NCI-H128 (cell line): ENCODE measurements around the gene TNIK.
"Not testable (repeated sequence)": the region's sequence is repeated elsewhere in the genome, so short reads cannot be mapped to it uniquely, and the experiment has no call there.

ENCODE experiments used
- DNase-seq: peaks from one replicate; lab custom pipeline; 2025; ENCODE audit not compliant: unreplicated experiment; lab: John Stamatoyannopoulos, UW

Gene TNIK

DNA sequence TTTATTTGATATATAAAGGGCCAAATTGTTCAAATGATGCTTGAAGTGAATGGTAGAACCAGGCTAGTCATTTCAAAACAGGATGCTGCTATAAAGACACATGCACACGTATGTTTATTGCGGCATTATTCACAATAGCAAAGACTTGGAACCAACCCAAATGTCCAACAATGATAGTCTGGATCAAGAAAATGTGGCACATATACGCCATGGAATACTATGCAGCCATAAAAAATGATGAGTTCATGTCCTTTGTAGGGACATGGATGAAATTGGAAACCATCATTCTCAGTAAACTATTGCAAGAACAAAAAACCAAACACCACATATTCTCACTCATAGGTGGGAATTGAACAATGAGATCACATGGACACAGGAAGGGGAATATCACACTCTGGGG is 172.4 kb downstream of the TNIK start:
- not testable (repeated sequence) for DNase-seq

DNA sequence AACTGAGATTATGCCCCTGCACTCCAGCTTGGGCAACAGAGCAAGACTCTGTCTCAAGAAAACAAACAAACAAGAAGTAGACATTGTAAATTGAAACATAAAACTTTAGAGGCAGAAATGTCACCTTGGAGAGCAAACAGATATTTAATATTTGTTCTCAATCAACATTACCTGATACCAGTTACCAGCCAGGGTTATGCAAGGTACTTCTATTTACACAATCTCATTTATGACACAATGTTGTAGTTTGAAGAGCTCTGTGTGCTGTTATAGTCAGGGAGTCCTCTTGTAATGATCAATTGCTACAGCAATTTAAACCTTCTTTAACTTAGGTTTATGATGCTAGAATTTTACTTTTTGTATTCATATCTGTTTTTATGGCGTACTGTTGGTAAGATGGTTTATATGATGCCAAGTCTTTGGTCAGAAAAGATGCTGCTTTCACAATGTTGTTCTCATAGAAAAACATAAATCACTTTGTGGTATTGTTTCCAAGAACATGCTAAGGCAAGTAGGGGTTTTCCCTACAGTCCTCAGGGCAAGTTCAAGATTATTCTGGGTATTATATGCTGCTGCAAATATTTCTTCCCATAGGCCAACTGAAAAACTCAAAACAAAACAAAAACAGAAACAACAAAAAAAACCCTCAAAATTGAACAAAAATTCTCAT is 173.5 kb downstream of the TNIK start:
- no peak for DNase-seq

DNA sequence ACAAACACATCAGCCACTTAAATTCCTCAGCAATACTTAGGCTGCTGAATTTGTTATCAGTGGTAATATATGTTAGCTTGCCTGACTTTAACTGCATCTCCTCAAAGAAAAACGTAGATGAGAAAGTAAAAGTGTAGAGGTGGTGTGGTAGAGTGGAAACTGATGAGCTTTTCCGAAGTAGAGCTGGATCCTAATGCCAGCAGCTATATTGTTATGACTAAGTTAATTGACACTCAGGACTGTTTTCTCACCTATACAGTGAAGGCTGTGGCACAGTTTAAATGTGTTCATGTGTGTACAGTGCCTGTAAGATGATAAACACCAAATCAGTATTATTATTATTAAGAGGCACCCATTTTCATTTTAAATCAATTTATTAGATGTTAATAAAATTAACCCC is 174.9 kb downstream of the TNIK start:
- no peak for DNase-seq

DNA sequence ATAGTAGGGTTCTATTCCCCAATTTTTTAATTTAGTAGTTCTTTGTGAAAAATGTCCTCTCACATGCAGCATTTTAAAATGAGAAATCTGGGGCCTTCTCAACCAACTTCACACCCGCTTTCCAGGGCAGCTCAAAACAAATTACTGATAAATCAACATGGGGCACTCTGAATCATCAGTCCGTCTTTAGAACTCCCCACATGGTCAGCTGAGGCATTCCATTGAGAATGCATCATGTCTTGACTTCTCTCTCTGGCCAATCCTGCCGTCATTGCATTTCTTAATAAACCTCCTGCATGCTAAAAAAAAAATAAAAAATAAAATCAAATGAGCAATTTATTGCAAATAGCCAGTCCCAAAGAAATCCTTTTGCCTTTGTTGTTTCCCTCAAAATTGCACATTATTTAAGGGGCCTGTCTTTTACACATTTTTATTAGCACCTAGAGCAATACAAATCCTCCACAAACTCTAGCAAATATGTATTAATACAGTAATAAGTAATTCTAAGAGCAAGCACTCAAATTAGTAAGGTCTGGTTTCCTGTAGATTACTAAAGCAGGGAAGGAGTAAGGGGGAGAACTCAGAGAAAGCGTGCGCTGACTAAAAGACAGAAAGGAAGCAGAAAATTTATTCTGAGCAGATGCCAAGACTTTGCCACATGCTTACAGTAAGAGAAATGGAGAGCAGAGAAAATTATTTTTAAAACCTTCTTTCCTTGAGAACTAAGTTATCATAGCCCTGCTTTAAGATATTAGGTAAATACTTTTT is 175.7 kb downstream of the TNIK start:
- no peak for DNase-seq

DNA sequence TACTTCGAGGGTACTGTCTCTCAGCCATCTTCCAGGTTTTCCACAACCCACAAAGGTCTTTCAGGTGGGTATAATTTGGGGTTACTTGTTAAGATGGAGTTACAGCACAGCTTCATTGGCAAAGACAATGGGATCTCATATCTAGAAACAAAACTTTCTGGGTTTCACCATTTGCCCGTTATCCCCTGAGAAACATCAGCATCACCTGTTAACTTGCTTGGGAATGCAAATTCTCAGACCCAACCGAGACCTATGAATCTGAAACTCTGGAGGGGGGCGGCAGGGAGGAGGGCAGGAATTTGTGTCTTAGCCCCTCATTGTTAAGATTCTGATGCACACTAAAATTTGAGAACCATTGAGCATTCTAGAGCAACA is 176.4 kb downstream of the TNIK start:
- DNase-seq: no peak

DNA sequence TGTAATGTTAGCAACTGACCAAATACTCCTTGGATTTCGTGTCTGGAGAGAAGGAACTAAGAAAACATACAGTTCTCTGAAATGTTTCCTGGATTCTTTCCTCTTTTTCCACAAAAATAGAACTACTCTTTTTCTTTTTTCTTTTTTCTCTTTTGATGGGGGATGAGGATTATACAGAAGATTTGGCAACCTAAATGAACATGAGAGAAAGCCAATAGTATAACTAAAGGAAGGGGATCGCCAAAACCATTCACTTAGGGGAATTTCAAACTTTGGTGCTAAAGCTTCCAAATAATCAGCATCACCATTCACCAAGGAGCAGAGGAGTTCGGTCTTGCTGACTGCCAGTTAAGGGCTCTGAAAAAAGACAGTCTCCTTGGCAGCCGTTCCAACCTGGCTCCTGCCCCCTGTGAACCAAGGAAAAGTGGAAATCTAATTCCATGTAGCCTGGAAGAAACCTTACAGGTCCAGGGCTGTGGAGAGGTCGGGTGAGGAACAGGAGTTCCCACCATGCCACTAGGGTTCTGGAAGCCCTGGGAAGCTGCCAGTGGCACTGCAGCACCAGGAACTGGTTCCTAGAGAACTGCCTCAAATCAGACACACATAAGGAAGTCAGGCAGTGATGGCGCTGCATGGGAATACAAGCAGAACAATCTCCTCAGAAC is 176.9 kb downstream of the TNIK start:
- DNase-seq: no peak

DNA sequence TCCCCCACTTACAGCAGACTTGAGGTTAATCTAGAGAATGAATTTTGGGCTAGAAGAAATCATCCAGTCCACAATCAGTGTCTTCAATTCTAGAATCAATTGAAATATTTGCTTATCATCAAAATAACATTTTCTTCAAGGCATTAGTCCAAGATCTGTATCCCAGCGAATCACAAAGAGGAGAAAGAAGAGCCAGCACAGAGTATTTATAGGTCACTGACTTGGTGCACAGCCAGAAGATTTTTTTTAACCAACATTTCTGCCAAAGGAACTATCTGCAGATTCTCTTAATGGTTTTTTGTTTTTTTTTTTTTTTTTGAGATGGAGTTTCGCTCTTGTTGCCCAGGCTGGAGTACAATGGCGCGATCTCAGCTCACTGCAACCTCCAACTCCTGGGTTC is 178.2 kb downstream of the TNIK start:
- DNase-seq: no peak

DNA sequence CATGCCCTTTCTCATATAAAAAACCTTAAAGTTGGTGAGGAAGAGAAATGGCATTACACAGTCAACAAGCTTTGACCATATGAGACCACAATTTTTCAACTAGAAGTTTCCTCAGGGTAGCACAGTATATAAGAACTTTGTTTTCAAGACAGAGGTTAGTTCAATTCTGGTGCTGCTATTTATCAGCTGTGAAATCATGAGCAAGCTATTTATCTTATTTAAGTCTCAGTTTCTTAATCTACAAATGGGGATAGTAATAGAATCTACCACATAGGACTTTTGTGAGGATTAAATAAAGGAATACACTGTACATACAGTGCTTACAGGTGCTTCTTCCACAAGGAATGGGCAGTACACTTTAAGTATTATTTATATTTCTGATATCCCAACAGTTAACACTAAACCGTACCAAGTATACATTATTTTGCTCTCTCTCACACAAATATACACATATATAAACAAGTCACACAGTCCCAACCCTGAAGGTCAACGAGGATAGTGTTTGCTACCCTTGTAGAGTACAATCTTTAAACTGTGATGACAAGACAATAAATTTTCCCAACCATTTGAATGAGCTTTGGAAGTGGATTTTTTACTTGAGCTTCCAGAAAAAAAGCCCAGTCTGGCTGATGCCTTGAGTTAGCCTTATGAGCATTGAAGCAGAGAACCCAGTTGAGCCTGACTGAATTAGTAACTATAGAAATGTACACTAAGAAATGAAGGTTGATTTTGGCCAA is 178.8 kb downstream of the TNIK start:
- DNase-seq: no peak

DNA sequence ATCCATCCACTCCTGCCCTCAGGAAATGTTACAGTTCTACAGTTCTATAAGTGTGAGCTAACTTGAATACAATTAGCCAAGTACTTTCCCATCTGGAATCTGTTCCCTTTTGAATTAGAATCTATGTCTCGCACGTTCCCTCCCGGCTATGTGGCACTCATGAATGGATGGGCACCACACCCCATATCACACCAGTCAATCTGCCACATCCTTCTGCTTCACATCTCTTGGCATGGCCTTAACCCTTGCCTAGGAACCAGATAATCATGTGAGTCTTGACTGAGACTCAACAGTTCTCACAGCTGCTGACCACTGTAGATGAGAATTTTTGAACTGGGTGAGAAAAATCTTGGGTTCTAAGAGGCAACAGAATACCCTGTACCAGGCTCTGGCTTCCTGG is 180.2 kb downstream of the TNIK start:
- no peak for DNase-seq

DNA sequence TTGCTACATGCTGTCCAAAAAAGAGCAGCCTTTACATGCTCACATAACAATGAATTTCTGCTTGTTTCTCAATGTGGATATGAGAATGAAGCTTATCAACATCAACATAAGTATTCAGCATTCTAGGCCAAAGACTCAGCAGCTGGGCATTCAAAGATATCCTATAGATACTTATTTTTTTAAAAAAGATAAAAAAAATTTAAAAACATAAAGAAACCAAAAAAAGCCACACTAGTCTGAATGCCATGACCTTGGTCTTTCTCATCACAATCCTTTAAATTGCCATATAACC is 182.0 kb downstream of the TNIK start:
- DNase-seq: no peak

DNA sequence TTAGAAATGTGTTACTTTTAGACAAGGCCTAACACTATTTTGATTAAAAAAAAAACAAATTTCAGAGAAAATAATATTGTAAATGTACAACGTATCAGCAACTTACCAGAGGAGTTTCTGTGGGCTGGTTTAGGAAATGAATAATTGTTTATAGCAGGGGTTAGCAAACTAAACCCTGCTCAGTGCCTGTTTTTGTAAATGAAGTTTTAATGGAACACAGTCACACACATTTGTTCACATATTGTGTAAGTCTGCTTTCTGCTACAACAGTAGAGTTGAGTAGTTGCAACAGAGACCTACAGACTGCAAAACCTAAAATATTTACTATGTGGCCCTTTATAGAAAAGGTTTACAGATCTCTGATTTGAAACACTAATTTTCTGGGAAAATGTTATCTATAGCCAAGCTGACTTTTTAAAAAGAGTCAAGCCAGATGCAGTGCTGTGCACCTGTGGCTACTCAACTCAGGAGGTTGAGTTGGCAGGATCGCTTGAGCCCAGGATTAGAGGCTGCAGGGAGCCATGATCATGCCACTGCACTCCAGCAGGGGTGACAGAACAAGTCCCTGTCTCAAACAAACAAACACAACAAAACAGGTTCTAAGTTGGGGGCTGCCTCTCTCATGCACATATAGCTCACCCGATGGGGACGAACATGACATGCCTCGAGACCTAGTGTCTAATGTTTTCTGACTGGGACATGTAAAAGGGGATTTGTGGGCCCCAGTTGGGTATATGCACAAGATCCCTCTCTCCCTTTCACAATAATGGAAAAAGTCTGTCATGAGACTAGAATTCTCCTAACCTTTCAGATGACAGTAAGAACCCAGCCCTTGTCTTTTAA is 182.5 kb downstream of the TNIK start:
- DNase-seq: no peak

DNA sequence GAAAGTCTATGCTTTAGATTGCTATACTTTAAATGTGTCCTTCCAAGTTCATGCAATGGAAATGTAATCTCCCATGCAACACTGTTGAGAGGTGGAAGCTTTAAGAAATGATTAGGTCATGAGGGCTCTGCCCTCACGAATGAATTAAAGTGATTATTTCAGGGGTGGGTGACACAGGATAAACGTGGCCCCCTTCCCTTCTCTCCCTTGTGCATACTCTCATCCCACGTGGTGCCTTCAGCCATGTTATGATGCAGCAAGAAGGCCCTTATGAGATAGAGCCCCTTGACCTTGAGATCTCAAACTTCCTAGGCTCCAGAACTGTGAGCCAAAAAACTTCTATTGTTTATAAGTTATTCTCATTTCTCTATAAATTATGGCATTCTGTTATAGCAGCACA is 183.3 kb downstream of the TNIK start:
- no peak for DNase-seq

DNA sequence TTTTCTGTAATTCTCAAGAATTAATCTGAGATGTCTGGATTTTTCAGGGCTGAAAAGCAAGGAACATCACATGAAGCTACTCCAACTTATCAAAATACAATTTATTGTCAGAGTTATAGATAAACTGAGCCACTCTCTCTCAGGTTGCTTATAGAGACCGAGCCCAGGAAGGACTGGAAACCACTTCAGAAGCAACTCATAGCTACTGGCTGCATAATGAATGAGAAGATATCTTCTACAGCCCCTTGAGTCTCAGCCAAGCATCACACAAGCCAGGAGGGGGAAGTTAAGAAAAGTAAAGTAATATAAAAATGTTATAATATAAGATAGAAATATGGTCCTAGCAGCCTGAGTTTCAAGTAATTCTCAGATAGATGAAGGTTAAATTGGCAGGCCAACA is 186.0 kb downstream of the TNIK start:
- DNase-seq: no peak

DNA sequence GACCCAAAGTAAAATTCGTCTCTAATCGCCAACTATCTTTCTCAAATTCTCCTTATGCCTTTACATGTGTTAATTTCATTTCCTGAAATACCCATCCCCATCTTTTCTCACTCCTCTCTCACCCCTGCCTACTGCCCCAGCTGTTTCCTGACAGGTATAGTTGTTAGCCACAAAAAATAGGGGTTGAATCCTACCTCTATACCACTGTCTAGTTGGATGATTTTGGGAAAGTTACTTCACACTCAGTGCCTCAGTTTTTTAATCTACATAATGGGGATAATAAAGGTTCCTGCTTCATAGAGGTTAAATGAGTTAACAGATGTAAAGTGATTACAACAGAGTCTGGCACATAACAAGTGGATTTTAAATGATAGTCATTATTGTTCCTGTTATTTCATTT is 189.7 kb downstream of the TNIK start:
- DNase-seq: no peak

DNA sequence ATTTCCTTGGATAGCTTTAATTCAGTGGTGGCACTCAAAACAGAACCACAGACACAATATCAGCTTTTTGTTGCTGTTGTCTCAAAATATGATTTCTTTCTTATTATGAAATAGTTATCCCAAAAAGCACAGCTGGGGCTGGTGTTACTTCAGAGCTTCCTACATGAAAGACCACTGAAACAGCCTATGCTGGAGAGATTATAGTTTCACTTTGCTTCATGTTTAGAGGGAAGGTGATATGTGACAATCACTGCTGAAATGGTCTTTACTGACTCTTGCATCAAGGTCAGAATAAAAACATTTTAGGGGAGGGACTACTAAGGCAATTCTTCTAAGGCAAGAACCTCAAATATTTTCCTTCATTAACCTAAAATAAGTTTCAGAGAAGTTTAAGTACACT is 190.7 kb downstream of the TNIK start:
- no peak for DNase-seq

DNA sequence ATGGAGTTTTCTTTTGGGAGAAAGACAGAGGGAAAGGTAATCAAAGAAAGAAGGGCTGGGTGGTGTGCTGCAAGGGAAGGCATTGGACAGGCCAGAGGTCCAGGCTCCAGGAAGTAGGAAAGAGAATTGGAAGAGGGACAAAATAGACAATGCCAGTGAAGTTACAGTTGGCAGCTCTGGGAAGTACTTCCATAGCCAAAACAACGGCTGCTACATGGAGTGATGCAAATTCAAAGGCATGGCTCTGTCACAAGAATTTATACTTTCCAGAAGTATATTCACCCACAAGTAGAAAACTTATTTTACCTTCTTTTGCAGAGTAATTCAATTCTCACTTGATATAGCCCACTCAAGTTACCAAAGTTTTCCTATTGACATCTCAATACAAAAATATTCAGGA is 191.5 kb downstream of the TNIK start:
- no peak for DNase-seq

DNA sequence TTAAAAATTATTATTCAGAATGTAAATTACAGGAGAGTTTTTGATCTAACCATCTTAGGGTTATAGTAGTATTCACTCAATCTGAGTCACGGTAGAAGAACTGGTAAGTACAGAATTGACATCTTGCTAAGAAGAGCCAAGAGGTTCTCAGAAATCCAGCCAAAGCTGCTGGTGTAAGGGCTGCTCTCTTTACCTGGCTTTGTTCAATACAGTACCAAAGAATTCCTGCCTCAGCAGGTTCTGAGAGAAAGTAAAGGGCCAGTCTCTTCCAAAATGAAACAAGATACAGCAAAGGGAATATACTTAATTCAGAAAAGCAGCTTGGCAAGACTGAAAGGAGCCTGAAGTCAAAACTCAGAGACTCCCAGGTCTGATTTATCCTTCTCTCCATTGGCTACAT is 193.1 kb downstream of the TNIK start:
- DNase-seq: no peak

DNA sequence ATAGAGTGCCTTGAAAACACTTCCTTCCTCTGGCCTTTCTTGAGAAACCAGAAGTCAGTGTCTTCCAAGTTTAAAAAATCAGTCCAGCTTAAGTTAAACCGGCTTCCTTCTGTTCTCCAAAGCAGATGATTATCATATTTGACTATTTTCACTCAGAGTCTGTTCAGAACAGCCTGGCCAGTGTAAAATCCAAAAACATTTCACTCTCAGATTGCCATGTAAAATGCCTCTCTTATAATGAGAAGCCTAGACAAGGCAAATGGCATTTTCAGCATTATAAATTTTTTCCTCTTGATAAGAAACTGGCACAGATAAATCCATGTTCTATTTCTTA is 193.5 kb downstream of the TNIK start:
- no peak for DNase-seq

DNA sequence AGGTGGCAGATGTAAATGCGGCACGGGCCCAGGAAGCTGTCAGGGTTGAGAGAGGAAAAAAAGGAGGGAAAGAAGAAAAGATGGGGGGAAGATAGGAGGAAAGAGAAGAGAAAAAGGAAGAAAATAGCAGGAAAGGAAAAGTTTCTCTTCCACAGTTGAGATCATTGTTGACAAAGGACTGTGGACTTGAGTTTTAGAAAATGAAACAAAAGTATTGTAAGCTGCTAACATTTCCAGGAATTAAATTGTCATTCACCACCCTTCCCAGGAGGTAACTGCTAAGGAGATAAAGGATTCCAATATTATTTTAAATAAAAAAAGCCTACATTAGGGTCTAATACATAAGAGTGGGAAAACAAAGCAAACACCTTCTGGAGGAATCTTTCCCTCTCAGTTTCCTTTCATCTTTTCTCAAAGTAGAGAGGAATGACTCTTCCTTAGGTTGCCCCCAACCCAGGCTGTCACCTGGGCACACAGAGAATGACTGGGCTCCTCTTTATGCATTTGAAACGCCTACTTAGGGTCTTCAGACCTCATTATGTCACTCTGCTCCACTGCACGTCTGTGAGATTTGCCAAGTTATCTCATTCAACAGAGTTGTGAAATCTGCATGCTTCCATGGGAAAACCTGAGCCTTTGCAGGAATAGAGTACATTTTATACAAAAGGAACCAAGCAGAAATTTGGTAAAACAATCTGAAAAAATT is 194.0 kb downstream of the TNIK start:
- no peak for DNase-seq

DNA sequence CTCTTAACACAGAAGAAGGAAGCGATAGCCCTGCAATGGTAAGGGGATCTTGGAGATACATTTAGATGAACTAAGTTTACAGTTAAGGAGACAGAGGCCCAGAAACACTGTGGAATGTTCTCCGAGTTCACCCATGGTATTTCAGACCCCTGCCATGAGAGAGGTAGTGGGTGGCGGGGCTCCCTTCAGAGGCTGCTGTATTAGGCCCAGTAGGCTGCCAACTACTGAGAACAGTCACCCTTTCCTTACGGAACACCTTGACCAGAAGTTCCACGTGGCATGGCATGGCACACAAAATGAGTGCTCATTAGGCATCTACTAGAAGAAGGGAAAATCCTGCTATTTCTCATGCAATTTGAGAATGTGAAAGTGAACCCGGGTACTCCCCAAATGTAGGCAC is 195.4 kb downstream of the TNIK start:
- no peak for DNase-seq

DNA sequence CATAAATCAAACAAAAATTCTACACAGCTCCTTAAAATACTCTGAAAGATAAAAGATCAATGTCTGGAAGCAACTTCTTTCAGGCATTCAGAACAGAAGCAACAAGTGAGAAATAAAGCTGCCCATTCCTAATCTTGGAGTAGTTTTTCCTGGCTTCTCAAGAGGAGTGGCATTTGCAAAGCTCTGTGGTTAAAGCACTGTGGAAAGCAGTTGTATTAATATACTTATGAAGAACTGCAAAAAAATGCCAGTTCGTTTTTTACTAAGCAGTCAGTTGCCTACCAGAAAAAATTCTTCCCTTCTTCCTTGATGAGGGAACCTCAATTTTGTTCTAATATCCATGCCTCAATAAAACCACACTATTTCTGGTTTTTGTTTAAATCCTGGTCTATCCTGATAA is 197.8 kb downstream of the TNIK start:
- no peak for DNase-seq
